Caco-2 (cell line): ENCODE data around the gene COG7. TPM values are rescaled to one million over a fixed set of nuclear protein-coding genes. Genes with fewer than 3 reads are reported as not detected.

Experiments used
- BruUV-seq: library from RNA; stranded (reverse); fragments of 400-500 nt; replicated peaks from 2 replicates; lab custom pipeline; 2021; lab: Mats Ljungman, UMichigan
- CTCF ChIA-PET: fragments of 300-600 bp; sonication (Branson Sonifier 250); formaldehyde crosslinking; loops from one replicate; lab custom pipeline; 2022; ENCODE audit warnings: antibody characterized with exemption; lab: Charles Lee
- POLR2A ChIA-PET: fragments of 300-600 bp; sonication (Branson Sonifier 250); formaldehyde crosslinking; loops from one replicate; lab custom pipeline; 2022; ENCODE audit warnings: antibody characterized with exemption; lab: Charles Lee
- DNase-seq, 2 experiments: peaks; one replicate each; pipeline versions ENCODE4 v3.0.0 to v3.0.0-alpha.2; 2020 to 2022
- H3K27me3 ChIP-seq: replicated peaks from 2 replicates; pipeline ENCODE4 v1.6.0; 2011; ENCODE audit warnings: low read length; ENCODE audit not compliant: control insufficient read depth, insufficient read depth
- H3K36me3 ChIP-seq: 2 replicates; pipeline ENCODE4 v1.5.1; 2011; ENCODE audit warnings: low read length; ENCODE audit not compliant: control insufficient read depth, insufficient read depth
- H3K4me1 ChIP-seq: fragments of 250-450 bp; sonication (Bioruptor Pico); 2 replicates; pipeline ENCODE4 v1.5.1; 2020; ENCODE audit warnings: mild to moderate bottlenecking
- H3K4me3 ChIP-seq: 2 replicates; pipeline ENCODE4 v1.5.1; 2011; ENCODE audit warnings: low read depth, mild to moderate bottlenecking, control low read depth, low read length
- H3K9me3 ChIP-seq: fragments of 250-450 bp; sonication (Bioruptor Pico); 2 replicates; pipeline ENCODE4 v1.5.1; 2020; ENCODE audit warnings: mild to moderate bottlenecking, moderate library complexity
- H3K27ac Mint-ChIP-seq: one replicate; pipeline ENCODE4 v1.8.0; 2022; ENCODE audit warnings: mixed read lengths; ENCODE audit not compliant: unreplicated experiment
- H3K27me3 Mint-ChIP-seq: one replicate; pipeline ENCODE4 v1.8.0; 2022; ENCODE audit warnings: mixed read lengths; ENCODE audit not compliant: insufficient read depth, unreplicated experiment
- H3K36me3 Mint-ChIP-seq: one replicate; pipeline ENCODE4 v1.8.0; 2022; ENCODE audit warnings: mild to moderate bottlenecking, mixed read lengths; ENCODE audit not compliant: insufficient read depth, unreplicated experiment
- H3K4me1 Mint-ChIP-seq: one replicate; pipeline ENCODE4 v1.8.0; 2022; ENCODE audit warnings: low read depth, mixed read lengths; ENCODE audit not compliant: unreplicated experiment
- H3K4me3 Mint-ChIP-seq: one replicate; pipeline ENCODE4 v1.8.0; 2022; ENCODE audit warnings: mild to moderate bottlenecking, moderate library complexity, mixed read lengths; ENCODE audit not compliant: unreplicated experiment
- H3K9me3 Mint-ChIP-seq: one replicate; pipeline ENCODE4 v1.8.0; 2022; ENCODE audit warnings: mixed read lengths; ENCODE audit not compliant: unreplicated experiment
- CTCF ChIP-seq, 2 experiments: fragments of 200-600 bp in 1 of 2; IDR thresholded peaks; 1 replicate in 1 of 2; 2 replicates in 1 of 2; pipeline versions ENCODE4 v1.5.1 to v1.8.0; 2011 to 2022; ENCODE audit warnings: antibody characterized with exemption in 1 of 2, control low read depth in 1 of 2, inconsistent platforms in 1 of 2, low read depth in 1 of 2, low read length in 1 of 2, mild to moderate bottlenecking in 1 of 2, moderate library complexity in 1 of 2; ENCODE audit not compliant: insufficient read depth in 1 of 2, severe bottlenecking in 1 of 2, unreplicated experiment in 1 of 2
- intact Hi-C: fragments of 100-400 bp; cut with micrococcal nuclease; formaldehyde crosslinking; loops from one replicate; pipeline ENCODE4 v1.10.0; 2022; ENCODE audit not compliant: unreplicated experiment
- total RNA-seq: library from RNA; stranded (reverse); gene quantifications from 2 replicates; pipeline ENCODE4 v1.2.3, GENCODE V29; 2022

COG7 gene
- total RNA-seq, 1 experiment from 2014 or later, result 12.4 TPM

- Mint-ChIP-seq H3K36me3 (peaks cover 48% of the 10 kb centered on the region), H3K27ac (peak overlapping the region; percentile 39), H3K9me3 (no peaks in the 10 kb centered on the region), H3K4me3 (no peak overlapping the region), H3K27me3 (no peaks in the 10 kb centered on the region), H3K4me1 (peaks cover 10% of the 10 kb centered on the region)
- H3K27me3 ChIP-seq, result no peaks in the 10 kb centered on the region
- H3K4me3 ChIP-seq, result no peak overlapping the region
- H3K36me3 ChIP-seq, result peaks cover 1% of the 10 kb centered on the region
- H3K9me3 ChIP-seq, result no peaks in the 10 kb centered on the region
- no TSS peak for BruUV-seq
- no peak for TF ChIP-seq CTCF (IDR thresholded peaks at IDR 0.05; ENCODE audit: insufficient read depth in 1 of 2, low read depth in 1 of 2, low read length in 1 of 2, severe bottlenecking in 1 of 2, unreplicated experiment in 1 of 2)
- POLR2A ChIA-PET, result interaction anchor here (0.5 kb wide), 1 partner anchor 50 kb away, joined by 11 read pairs; no protein-coding TSS in a partner anchor
- DNase-seq, result no peak
- intact Hi-C loops, result loop anchor here (5.0 kb wide), 1 partner anchor 58 kb away; the partner anchor contains the start of genes EARS2 and UBFD1
- H3K4me1 ChIP-seq, result peaks cover 23% of the 10 kb centered on the region
- CTCF ChIA-PET, result no interaction called here
Observed at GRCh38 chr16:23499801-23500200, 46.8 kb upstream of the COG7 start.

DNA sequence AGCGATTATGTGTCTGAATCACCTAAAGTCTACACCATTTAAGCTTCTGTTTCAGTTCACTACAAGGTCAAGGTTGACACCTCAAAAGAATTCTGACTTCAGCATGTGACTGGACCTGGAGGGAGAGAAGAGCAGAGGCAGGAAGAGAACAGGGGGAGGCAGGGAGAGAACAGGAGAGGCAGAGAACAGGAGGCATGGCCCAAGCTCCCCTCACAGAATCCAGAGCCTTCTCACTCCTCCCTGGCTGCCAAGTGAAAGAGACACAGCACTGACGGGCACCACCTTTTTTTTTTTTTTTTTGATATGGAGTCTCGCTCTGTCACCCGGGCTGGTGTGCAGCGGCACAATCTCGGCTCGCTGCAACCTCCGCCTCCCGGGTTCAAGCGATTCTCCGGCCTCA, 45.9 kb upstream of the COG7 start:
- Mint-ChIP-seq H3K27me3 (no peaks in the 10 kb centered on the region), H3K9me3 (no peaks in the 10 kb centered on the region), H3K4me3 (no peak overlapping the region), H3K27ac (no peak overlapping the region), H3K4me1 (peaks cover 10% of the 10 kb centered on the region), H3K36me3 (peaks cover 58% of the 10 kb centered on the region)
- DNase-seq, result no peak
- peaks cover 1% of the 10 kb centered on the region for H3K36me3 ChIP-seq
- peaks cover 14% of the 10 kb centered on the region for H3K4me1 ChIP-seq
- intact Hi-C loops, result no loop called here
- no peaks in the 10 kb centered on the region for H3K27me3 ChIP-seq
- CTCF ChIA-PET, result no interaction called here
- POLR2A ChIA-PET, result no interaction called here
- H3K9me3 ChIP-seq, result no peaks in the 10 kb centered on the region
- no peak for TF ChIP-seq CTCF (IDR thresholded peaks at IDR 0.05; ENCODE audit: insufficient read depth in 1 of 2, low read depth in 1 of 2, low read length in 1 of 2, severe bottlenecking in 1 of 2, unreplicated experiment in 1 of 2)
- no peak overlapping the region for H3K4me3 ChIP-seq
- no TSS peak for BruUV-seq

DNA sequence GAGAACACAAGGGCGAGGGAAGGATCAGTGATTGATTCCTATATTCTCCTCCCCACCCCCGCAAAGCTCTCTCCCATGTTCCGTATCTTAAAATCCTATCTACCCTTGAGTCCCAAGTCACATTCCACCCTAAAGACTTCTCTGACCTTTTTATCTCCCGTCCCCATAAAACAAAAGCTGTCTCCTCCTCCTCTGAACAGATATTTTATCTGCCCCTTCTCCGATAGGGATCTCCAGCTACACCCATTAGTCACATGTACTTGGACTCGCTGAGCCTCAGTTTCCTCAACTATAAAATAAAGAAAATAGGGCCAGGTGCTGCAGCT, 44.5 kb upstream of the COG7 start:
- Histone ChIP-seq H3K4me1 (peaks cover 11% of the 10 kb centered on the region; the same call in 1 of the 2 replicates), H3K4me3 (peak overlapping the region; percentile 31), H3K27me3 (no peaks in the 10 kb centered on the region), H3K36me3 (peaks cover 3% of the 10 kb centered on the region), H3K9me3 (no peaks in the 10 kb centered on the region)
- no peak for DNase-seq
- Mint-ChIP-seq H3K27me3 (no peaks in the 10 kb centered on the region), H3K36me3 (peaks cover 59% of the 10 kb centered on the region), H3K4me1 (peaks cover 10% of the 10 kb centered on the region), H3K4me3 (peak overlapping the region; percentile 68), H3K27ac (peak overlapping the region; percentile 92), H3K9me3 (no peaks in the 10 kb centered on the region)
- no peak for TF ChIP-seq CTCF (IDR thresholded peaks at IDR 0.05; ENCODE audit: insufficient read depth in 1 of 2, low read depth in 1 of 2, low read length in 1 of 2, severe bottlenecking in 1 of 2, unreplicated experiment in 1 of 2)
- BruUV-seq, result TSS peak; percentile 100
- intact Hi-C loops, result no loop called here
- ChIA-PET CTCF (no interaction called here), POLR2A (interaction anchor here (0.9 to 1.7 kb wide), 2 partner anchors 8 to 13 kb away, joined by 5 to 13 read pairs; partner anchors contain the start of gene GGA2)
